Liver (tissue), 9 donors: Measurements from ENCODE around the gene ITFG1. TPM values are rescaled to one million over a fixed set of nuclear protein-coding genes. Genes with fewer than 3 reads are reported as not detected.

ENCODE experiments used
- DNase-seq: peaks from one replicate; pipeline ENCODE4 v3.0.0-alpha.2; 2017; ENCODE audit warnings: low spot score
- H3K27ac ChIP-seq, 2 donors: one replicate each; pipeline ENCODE4 v1.7.0; 2013; ENCODE audit warnings: inconsistent platforms in 2 of 2, low read length in 2 of 2, control low read depth in 1 of 2, low read depth in 1 of 2, mild to moderate bottlenecking in 1 of 2
- H3K27me3 ChIP-seq, 4 donors: one replicate each; pipeline versions ENCODE4 v1.6.1 to v1.7.0; 2013; ENCODE audit warnings: low read length in 3 of 4, inconsistent platforms in 1 of 4, mild to moderate bottlenecking in 1 of 4, moderate library complexity in 1 of 4; ENCODE audit not compliant: control insufficient read depth in 4 of 4, insufficient read depth in 4 of 4
- H3K36me3 ChIP-seq, 4 donors: one replicate each; pipeline versions ENCODE4 v1.6.1 to v1.7.0; 2013; ENCODE audit warnings: low read length in 3 of 4, mild to moderate bottlenecking in 3 of 4, low read depth in 1 of 4, moderate library complexity in 1 of 4; ENCODE audit not compliant: control insufficient read depth in 4 of 4, insufficient read depth in 3 of 4
- H3K4me1 ChIP-seq, 4 donors: one replicate each; pipeline versions ENCODE4 v1.6.1 to v1.7.0; 2013; ENCODE audit warnings: low read length in 3 of 4, mild to moderate bottlenecking in 3 of 4, moderate library complexity in 1 of 4; ENCODE audit not compliant: control insufficient read depth in 4 of 4, insufficient read depth in 4 of 4
- H3K4me3 ChIP-seq, 3 donors: one replicate each; pipeline versions ENCODE4 v1.6.1 to v1.7.0; 2013; ENCODE audit warnings: low read length in 3 of 3, control low read depth in 1 of 3, low read depth in 1 of 3, mild to moderate bottlenecking in 1 of 3
- H3K9ac ChIP-seq, 2 donors: one replicate each; pipeline ENCODE4 v1.7.0; 2013; ENCODE audit warnings: low read length in 2 of 2, mild to moderate bottlenecking in 2 of 2, moderate library complexity in 2 of 2, control low read depth in 1 of 2, low read depth in 1 of 2
- H3K9me3 ChIP-seq, 4 donors: one replicate each; pipeline versions ENCODE4 v1.6.1 to v1.7.0; 2013; ENCODE audit warnings: low read length in 3 of 4; ENCODE audit not compliant: control insufficient read depth in 4 of 4
- EGR1 ChIP-seq, 2 donors: IDR thresholded peaks; 2 replicates each; pipeline ENCODE4 v1.6.1; 2016 to 2018; ENCODE audit warnings: antibody characterized with exemption in 2 of 2, low read depth in 2 of 2
- FOXA1 ChIP-seq: IDR thresholded peaks from 2 replicates; pipeline ENCODE4 v1.6.1; 2016; ENCODE audit warnings: antibody characterized with exemption
- HNF4A ChIP-seq, 2 donors: conservative IDR thresholded peaks; 2 replicates each; pipeline ENCODE4 v1.6.1; 2016; ENCODE audit warnings: antibody characterized with exemption in 2 of 2, mild to moderate bottlenecking in 2 of 2
- HNF4G ChIP-seq: IDR thresholded peaks from 2 replicates; pipeline ENCODE4 v1.6.1; 2016; ENCODE audit warnings: antibody characterized with exemption
- JUND ChIP-seq, 2 donors: IDR thresholded peaks; 2 replicates each; pipeline ENCODE4 v1.6.1; 2016; ENCODE audit warnings: antibody characterized with exemption in 2 of 2
- NR2F2 ChIP-seq: IDR thresholded peaks from 2 replicates; pipeline ENCODE4 v1.6.1; 2016; ENCODE audit warnings: antibody characterized with exemption
- RAD21 ChIP-seq, 2 donors: IDR thresholded peaks; 2 replicates each; pipeline ENCODE4 v1.6.1; 2016; ENCODE audit warnings: antibody characterized with exemption in 2 of 2, mild to moderate bottlenecking in 2 of 2
- REST ChIP-seq: IDR thresholded peaks from 2 replicates; pipeline ENCODE4 v1.6.1; 2016; ENCODE audit warnings: antibody characterized with exemption, mild to moderate bottlenecking
- SP1 ChIP-seq: IDR thresholded peaks from 2 replicates; pipeline ENCODE4 v1.6.1; 2018; ENCODE audit warnings: antibody characterized with exemption, mild to moderate bottlenecking
- TAF1 ChIP-seq: conservative IDR thresholded peaks from 2 replicates; pipeline ENCODE4 v1.6.1; 2016; ENCODE audit warnings: antibody characterized with exemption, mild to moderate bottlenecking
- YY1 ChIP-seq: IDR thresholded peaks from 2 replicates; pipeline ENCODE4 v1.6.1; 2016; ENCODE audit warnings: antibody characterized with exemption, mild to moderate bottlenecking
- WGBS: extraction: QIAGEN DNeasy Blood & Tissue Kit; methylation state at CpG from one replicate; pipeline ENCODE4 v1.1.7; 2013; 5-methylcytosine and 5-hydroxymethylcytosine counted together
- polyA plus RNA-seq, 2 donors: library from polyadenylated mRNA; stranded (reverse) in 1 of 2; unstranded in 1 of 2; fragments of 200-250 nt in 1 of 2; fragments of >200 nt in 1 of 2; fragmentation: Nextera tagmentation in 1 of 2; extraction: Ambion mirVana in 1 of 2; gene quantifications; one replicate each; pipeline versions ENCODE4 v1.2.1 to v1.2.3, GENCODE V29; 2013 to 2015
- total RNA-seq, 2 donors: library from RNA; depleted of rRNA; stranded (reverse); fragments of >200 nt; gene quantifications; one replicate each; pipeline ENCODE4 v1.2.3, GENCODE V29; 2014
- TF ChIP-seq, protein P1 (sequence below): fragments of 150-350 bp; IDR thresholded peaks from 2 replicates; pipeline ENCODE4 v1.5.1; 2017; ENCODE audit warnings: improper control_type of control experiment, low read depth, low read length; ENCODE audit not compliant: missing input control
- TF ChIP-seq, protein P2 (sequence below): IDR thresholded peaks from 2 replicates; pipeline ENCODE4 v1.6.1; 2016; ENCODE audit warnings: antibody characterized with exemption
- donor health status: healthy.
- donor health status: healthy.
- donor health status: healthy.
- donor health status: healthy.
- donor health status: healthy.

Gene ITFG1
- total and polyA plus RNA-seq, 4 donors: 31.1 to 51.0 (median 36.5) TPM

- WGBS: 96% methylated on average over 3 of the region's 3 CpGs
- Histone ChIP-seq H3K9me3 (no peaks in the 10 kb centered on the region), H3K4me1 (no peaks in the 10 kb centered on the region), H3K27me3 (no peaks in the 10 kb centered on the region), H3K36me3 (peaks cover 0 to 5% (median 3%) of the 10 kb centered on the region in 4 donors), H3K4me3 (no peak overlapping the region), H3K27ac (no peak overlapping the region), H3K9ac (no peak overlapping the region)
- no peak for TF ChIP-seq JUND (IDR thresholded peaks at IDR 0.05)
- TF ChIP-seq FOXA1: no peak
- no peak for TF ChIP-seq NR2F2
- no peak for TF ChIP-seq HNF4G
- no peak for TF ChIP-seq SP1
- no peak for TF ChIP-seq EGR1 (IDR thresholded peaks at IDR 0.05; ENCODE audit: low read depth in 2 of 2)
- TF ChIP-seq REST: no peak
- TF ChIP-seq YY1: no peak
- TF ChIP-seq, protein P1, sequence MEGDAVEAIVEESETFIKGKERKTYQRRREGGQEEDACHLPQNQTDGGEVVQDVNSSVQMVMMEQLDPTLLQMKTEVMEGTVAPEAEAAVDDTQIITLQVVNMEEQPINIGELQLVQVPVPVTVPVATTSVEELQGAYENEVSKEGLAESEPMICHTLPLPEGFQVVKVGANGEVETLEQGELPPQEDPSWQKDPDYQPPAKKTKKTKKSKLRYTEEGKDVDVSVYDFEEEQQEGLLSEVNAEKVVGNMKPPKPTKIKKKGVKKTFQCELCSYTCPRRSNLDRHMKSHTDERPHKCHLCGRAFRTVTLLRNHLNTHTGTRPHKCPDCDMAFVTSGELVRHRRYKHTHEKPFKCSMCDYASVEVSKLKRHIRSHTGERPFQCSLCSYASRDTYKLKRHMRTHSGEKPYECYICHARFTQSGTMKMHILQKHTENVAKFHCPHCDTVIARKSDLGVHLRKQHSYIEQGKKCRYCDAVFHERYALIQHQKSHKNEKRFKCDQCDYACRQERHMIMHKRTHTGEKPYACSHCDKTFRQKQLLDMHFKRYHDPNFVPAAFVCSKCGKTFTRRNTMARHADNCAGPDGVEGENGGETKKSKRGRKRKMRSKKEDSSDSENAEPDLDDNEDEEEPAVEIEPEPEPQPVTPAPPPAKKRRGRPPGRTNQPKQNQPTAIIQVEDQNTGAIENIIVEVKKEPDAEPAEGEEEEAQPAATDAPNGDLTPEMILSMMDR: no peak
- TF ChIP-seq, protein P2, sequence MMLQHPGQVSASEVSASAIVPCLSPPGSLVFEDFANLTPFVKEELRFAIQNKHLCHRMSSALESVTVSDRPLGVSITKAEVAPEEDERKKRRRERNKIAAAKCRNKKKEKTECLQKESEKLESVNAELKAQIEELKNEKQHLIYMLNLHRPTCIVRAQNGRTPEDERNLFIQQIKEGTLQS: no peak
- no peak for DNase-seq
These were observed 300.4 kb downstream of the ITFG1 start for GRCh38 chr16:47160422-47160821.

DNA sequence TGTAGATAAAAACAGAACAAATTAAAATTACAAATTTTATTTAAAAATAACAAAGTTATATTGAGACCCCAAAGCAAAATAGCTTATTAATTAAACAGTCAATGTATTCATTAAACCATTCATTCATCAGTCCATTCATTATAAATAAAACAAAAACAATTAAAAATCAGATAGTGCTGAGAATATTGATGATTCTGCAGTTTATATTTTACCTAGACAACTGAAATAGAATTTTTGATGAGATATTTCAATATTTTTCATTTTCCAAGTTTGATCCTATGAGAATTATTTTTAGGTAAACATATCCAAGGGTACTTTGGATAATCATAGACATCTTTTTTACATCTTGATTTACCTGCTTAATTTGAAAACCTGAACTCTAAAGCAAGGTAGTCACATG is 301.9 kb downstream of the ITFG1 start:
- TF ChIP-seq RAD21 (IDR thresholded peaks at IDR 0.05) (no peak), HNF4A (conservative IDR thresholded peaks at IDR 0.05) (no peak), HNF4G (no peak), REST (no peak), TAF1 (no peak)
- H3K36me3 ChIP-seq: peaks cover 0 to 6% (median 4%) of the 10 kb centered on the region in 4 donors

More for the DNA sequence above, 301.9 kb downstream of the ITFG1 start:
- H3K9ac ChIP-seq: no peak overlapping the region
- no peaks in the 10 kb centered on the region for H3K9me3 ChIP-seq
- H3K4me3 ChIP-seq: no peak overlapping the region
- H3K27ac ChIP-seq: no peak overlapping the region
- DNase-seq: no peak
- H3K4me1 ChIP-seq: no peaks in the 10 kb centered on the region
- H3K27me3 ChIP-seq: no peaks in the 10 kb centered on the region
